Gastroesophageal sphincter (tissue), 3 donors: Measurements from ENCODE around the gene FAM53B.
A peak's percentile ranks its signal among the peaks of the same experiment; 100 is the strongest.

Source experiments
- POLR2A ChIP-seq, 2 donors: fragments of 450-650 bp; IDR thresholded peaks; one replicate each; pipeline ENCODE4 v1.6.1; 2017; ENCODE audit warnings: antibody characterized with exemption in 2 of 2, mild to moderate bottlenecking in 2 of 2, moderate library complexity in 1 of 2
- POLR2AphosphoS5 ChIP-seq: sonication (generic); formaldehyde crosslinking; IDR thresholded peaks from one replicate; pipeline ENCODE4 v1.6.1; 2017; ENCODE audit warnings: antibody characterized with exemption
- TF ChIP-seq, protein P1 (sequence below), 4 experiments: fragments of 200-600 bp in 2 of 4; fragments of 450-650 bp in 2 of 4; sonication (generic) in 1 of 4; IDR thresholded peaks; one replicate each; pipeline ENCODE4 v1.5.1; 2017 to 2019; ENCODE audit warnings: antibody characterized with exemption in 4 of 4, mild to moderate bottlenecking in 2 of 4, moderate library complexity in 2 of 4

DNA sequence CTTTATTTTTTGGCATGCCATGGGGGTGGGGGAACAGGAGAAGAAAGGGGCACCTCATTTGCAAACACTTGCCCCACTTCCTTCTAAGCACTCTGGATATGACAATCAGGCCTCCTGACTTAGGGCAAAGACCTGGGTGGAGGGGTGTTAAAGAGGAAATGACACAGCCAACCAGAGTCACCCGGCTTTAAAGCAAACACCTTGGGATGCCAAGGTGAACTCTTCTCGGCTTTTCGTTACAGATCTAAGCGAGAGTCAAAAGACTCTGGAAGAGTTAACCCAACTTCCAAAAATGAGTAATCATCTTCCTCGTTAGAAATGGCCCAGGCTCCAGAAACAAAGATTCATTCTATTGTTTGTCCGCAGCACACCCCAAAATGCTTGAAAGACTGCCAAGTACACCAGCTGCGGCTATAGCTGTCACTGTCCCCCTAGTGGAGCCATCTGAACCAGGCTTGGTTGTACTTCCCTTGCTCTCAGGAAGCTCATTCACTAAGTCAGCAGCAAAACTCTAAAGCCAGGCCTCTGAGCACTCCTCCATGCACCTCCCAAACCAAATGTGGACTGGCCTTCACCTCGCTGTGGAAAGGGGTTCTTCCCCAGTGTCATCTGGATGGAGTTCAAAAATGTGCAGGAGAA is 24.8 kb downstream of the FAM53B start:
- TF ChIP-seq POLR2A (IDR thresholded peaks at IDR 0.05) (no peak), POLR2AphosphoS5 (peak; percentile 25)
- TF ChIP-seq, protein P1, sequence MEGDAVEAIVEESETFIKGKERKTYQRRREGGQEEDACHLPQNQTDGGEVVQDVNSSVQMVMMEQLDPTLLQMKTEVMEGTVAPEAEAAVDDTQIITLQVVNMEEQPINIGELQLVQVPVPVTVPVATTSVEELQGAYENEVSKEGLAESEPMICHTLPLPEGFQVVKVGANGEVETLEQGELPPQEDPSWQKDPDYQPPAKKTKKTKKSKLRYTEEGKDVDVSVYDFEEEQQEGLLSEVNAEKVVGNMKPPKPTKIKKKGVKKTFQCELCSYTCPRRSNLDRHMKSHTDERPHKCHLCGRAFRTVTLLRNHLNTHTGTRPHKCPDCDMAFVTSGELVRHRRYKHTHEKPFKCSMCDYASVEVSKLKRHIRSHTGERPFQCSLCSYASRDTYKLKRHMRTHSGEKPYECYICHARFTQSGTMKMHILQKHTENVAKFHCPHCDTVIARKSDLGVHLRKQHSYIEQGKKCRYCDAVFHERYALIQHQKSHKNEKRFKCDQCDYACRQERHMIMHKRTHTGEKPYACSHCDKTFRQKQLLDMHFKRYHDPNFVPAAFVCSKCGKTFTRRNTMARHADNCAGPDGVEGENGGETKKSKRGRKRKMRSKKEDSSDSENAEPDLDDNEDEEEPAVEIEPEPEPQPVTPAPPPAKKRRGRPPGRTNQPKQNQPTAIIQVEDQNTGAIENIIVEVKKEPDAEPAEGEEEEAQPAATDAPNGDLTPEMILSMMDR (IDR thresholded peaks at IDR 0.05): peak in 3 of 4 experiments; percentile 33 to 54 (median 50)
